NT2/D1 (cell line): ENCODE data around the gene GAB1.

ENCODE experiments used
- YY1 ChIP-seq: IDR thresholded peaks from 2 replicates; pipeline ENCODE4 v1.6.1; 2011; ENCODE audit not compliant: insufficient read length, insufficient read depth
- ZNF274 ChIP-seq: IDR thresholded peaks from 2 replicates; pipeline ENCODE4 v1.6.1; 2011; ENCODE audit warnings: mild to moderate bottlenecking, low read depth, low read length

GRCh38 chr4:143473334-143474126, 136.9 kb downstream of the GAB1 start:
- TF ChIP-seq YY1, result no peak
- no peak for TF ChIP-seq ZNF274
